PC-9 (cell line): ENCODE results near the gene GLB1L3. TPM values are rescaled to one million over a fixed set of nuclear protein-coding genes. Genes with fewer than 3 reads are reported as not detected.
A peak's percentile ranks its signal among the peaks of the same experiment; 100 is the strongest.
"Not testable (repeated sequence)": the region's sequence is repeated elsewhere in the genome, so short reads cannot be mapped to it uniquely, and the experiment has no call there.

Experiments used
- BruUV-seq: library from RNA; stranded (reverse); fragments of 400-500 nt; replicated peaks from 2 replicates; lab custom pipeline; 2021; lab: Mats Ljungman, UMichigan
- CTCF ChIA-PET: fragments of 300-600 bp; sonication (Branson Sonifier 250); formaldehyde crosslinking; loops from one replicate; lab custom pipeline; 2022; ENCODE audit warnings: antibody characterized with exemption; lab: Charles Lee
- POLR2A ChIA-PET: fragments of 300-600 bp; sonication (Branson Sonifier 250); formaldehyde crosslinking; loops from one replicate; lab custom pipeline; 2022; ENCODE audit warnings: antibody characterized with exemption; ENCODE audit not compliant: unreplicated experiment; lab: Charles Lee
- DNase-seq, 2 experiments: peaks; one replicate each; pipeline versions ENCODE4 v3.0.0 to v3.0.0-alpha.2; 2015 to 2022; ENCODE audit warnings: mixed read lengths in 1 of 2
- H2AFZ ChIP-seq: fragments of 200-600 bp; sonication (generic); 2 replicates; pipeline ENCODE4 v1.8.1; 2017; ENCODE audit warnings: antibody characterized with exemption
- H3F3A ChIP-seq: fragments of 200-600 bp; sonication (generic); 2 replicates; pipeline ENCODE4 v1.8.1; 2017; ENCODE audit warnings: antibody characterized with exemption, mild to moderate bottlenecking, low read depth; ENCODE audit not compliant: insufficient read depth
- H3K27ac ChIP-seq: fragments of 200-600 bp; sonication (generic); 2 replicates; pipeline ENCODE4 v1.6.1; 2016; ENCODE audit warnings: mixed run types
- H3K27me3 ChIP-seq: fragments of 200-600 bp; sonication (generic); 2 replicates; pipeline ENCODE4 v1.6.1; 2016; ENCODE audit warnings: low read depth, mixed run types; ENCODE audit not compliant: insufficient read depth
- H3K36me3 ChIP-seq: fragments of 200-600 bp; sonication (generic); 2 replicates; pipeline ENCODE4 v1.6.1; 2016; ENCODE audit warnings: low read depth, mixed run types
- H3K4me1 ChIP-seq: fragments of 200-600 bp; sonication (generic); replicated peaks from 2 replicates; pipeline ENCODE4 v1.6.1; 2016; ENCODE audit warnings: mixed run types; ENCODE audit not compliant: insufficient read depth
- H3K4me2 ChIP-seq: fragments of 200-600 bp; sonication (generic); 2 replicates; pipeline ENCODE4 v1.6.1; 2017; ENCODE audit warnings: mixed run types
- H3K4me3 ChIP-seq: fragments of 200-600 bp; sonication (generic); 2 replicates; pipeline ENCODE4 v1.6.1; 2016; ENCODE audit warnings: mixed run types
- H3K79me2 ChIP-seq: fragments of 200-600 bp; sonication (generic); 2 replicates; pipeline ENCODE4 v1.6.1; 2017; ENCODE audit warnings: low read depth, mixed run types
- H3K9me2 ChIP-seq: fragments of 200-600 bp; sonication (generic); 2 replicates; pipeline ENCODE4 v1.8.1; 2017; ENCODE audit warnings: mild to moderate bottlenecking; ENCODE audit not compliant: insufficient read depth
- H3K9me3 ChIP-seq: fragments of 200-600 bp; sonication (generic); 2 replicates; pipeline ENCODE4 v1.8.1; 2016; ENCODE audit warnings: low read depth; ENCODE audit not compliant: insufficient read depth
- H4K20me1 ChIP-seq: fragments of 200-600 bp; sonication (generic); 2 replicates; pipeline ENCODE4 v1.8.1; 2017; ENCODE audit not compliant: insufficient read depth
- EZH2 ChIP-seq: fragments of 200-600 bp; sonication (generic); IDR thresholded peaks from 2 replicates; pipeline ENCODE4 v1.8.0; 2017; ENCODE audit warnings: antibody characterized with exemption, low read depth
- intact Hi-C: fragments of 100-400 bp; cut with micrococcal nuclease; formaldehyde crosslinking; loops from one replicate; pipeline ENCODE4 v1.10.0; 2022; ENCODE audit not compliant: unreplicated experiment
- total RNA-seq: library from RNA; stranded (reverse); gene quantifications from 2 replicates; pipeline ENCODE4 v1.2.3, GENCODE V29; 2021
- TF ChIP-seq, protein P1 (sequence below): fragments of 200-600 bp; sonication (generic); conservative IDR thresholded peaks from 2 replicates; pipeline ENCODE4 v1.6.1; 2017; ENCODE audit warnings: mixed run types, antibody characterized with exemption, mild to moderate bottlenecking, moderate library complexity

The GLB1L3 gene
- total RNA-seq, 1 experiment from 2014 or later = not detected

DNA sequence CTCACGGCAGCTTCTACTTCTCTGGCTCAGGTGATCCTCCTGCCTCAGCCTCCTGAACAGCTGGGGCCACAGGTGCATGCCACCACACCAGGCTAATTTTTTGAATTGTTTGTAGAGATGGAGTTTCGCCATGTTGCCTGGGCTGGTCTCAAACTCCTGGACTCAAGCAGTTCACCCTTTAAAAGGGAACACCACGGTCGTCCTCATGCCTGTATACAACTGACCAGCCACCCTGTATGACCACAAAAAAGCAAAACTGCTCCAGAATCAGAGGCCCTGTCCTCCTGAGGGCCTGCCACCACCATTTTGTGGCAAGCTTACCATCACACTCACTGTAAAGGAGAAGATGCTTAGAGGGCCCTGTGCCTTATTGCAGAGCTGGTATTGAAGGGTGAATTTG lies 2.2 kb downstream of the GLB1L3 start:
- DNase-seq = no peak
- TF ChIP-seq, protein P1, sequence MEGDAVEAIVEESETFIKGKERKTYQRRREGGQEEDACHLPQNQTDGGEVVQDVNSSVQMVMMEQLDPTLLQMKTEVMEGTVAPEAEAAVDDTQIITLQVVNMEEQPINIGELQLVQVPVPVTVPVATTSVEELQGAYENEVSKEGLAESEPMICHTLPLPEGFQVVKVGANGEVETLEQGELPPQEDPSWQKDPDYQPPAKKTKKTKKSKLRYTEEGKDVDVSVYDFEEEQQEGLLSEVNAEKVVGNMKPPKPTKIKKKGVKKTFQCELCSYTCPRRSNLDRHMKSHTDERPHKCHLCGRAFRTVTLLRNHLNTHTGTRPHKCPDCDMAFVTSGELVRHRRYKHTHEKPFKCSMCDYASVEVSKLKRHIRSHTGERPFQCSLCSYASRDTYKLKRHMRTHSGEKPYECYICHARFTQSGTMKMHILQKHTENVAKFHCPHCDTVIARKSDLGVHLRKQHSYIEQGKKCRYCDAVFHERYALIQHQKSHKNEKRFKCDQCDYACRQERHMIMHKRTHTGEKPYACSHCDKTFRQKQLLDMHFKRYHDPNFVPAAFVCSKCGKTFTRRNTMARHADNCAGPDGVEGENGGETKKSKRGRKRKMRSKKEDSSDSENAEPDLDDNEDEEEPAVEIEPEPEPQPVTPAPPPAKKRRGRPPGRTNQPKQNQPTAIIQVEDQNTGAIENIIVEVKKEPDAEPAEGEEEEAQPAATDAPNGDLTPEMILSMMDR = no peak
- no peak for TF ChIP-seq EZH2
- BruUV-seq = no TSS peak
- intact Hi-C loops = no loop called here
- Histone ChIP-seq H3K36me3 (no peaks in the 10 kb centered on the region), H3K4me1 (no peaks in the 10 kb centered on the region), H3K27me3 (peaks cover 5% of the 10 kb centered on the region; the same call in 1 of the 2 replicates), H3K4me3 (no peak overlapping the region), H3K9me3 (no peaks in the 10 kb centered on the region), H2AFZ (no peak overlapping the region), H3K27ac (no peak overlapping the region), H3F3A (no peaks in the 10 kb centered on the region), H3K79me2 (no peaks in the 10 kb centered on the region), H3K9me2 (no peaks in the 10 kb centered on the region), H4K20me1 (no peaks in the 10 kb centered on the region), H3K4me2 (no peak overlapping the region)
- ChIA-PET POLR2A (no interaction called here), CTCF (no interaction called here)

DNA sequence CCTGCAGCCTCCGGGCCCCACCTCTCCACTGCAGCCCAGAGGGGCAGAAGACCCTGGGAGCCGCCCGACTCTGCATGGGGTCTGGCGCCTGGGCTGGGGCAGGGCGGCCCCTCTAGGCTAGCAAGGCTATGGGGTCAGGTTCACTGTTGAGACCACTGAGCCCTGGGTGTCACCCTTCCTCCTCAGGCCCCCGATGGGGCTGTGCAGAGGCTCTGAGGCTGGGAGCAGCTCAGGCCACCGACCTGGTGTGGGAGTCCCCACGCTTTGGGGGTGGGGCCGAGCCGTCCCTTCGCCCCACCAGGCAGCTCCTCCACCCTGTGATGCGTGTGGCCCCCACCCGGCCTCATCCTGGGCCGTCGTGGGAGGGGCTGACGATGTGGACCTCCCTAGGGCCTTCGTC lies 5.5 kb downstream of the GLB1L3 start:
- CTCF ChIA-PET = not testable (repeated sequence)

DNA sequence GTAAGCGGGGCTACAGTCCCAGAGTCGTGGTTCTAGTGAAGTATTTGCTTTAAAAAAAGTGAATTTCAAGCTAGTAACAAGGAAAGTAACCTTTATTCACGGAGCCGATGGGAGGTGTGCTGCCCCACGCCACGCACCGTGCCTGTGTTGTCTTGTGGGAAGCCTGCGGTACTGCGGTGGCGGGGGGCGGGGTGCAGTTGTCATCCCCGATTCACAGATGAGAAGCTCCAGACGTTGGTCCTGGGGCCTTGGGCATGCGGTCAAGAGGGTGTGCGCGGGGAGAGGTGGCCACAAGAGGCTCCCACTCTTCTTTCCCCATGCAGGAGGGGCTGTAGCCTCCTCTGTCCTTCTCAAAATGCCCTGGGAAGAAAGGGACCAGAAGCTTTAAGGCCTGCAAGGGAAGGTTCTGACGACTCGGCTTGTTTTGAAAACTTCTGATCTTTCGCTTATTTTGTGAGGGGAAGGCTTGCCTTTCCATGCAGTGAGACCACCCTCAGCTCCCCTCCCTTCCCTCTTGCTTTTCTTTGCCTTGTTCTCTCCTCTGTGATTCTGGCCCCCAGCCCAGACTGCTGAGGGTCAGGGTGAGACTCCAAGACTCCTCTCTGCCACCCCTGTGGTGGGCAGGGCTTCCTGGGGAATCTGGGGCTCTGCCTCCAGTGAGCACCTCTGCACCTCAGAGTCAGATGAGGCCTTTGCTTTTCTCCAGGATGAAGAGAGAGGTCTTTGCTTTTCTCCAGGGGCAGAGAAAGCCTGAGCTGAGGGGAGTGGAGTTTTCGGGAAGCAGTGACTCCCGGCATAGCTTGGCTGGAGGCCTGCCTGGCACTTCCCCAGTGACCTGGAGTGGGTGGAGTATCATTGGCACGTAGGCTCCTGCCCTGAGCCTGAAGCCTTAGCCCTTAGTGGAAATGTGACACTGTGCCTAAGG lies 6.2 kb downstream of the GLB1L3 start:
- intact Hi-C loops = no loop called here
- no peak overlapping the region for H3K4me3 ChIP-seq
- H3K36me3 ChIP-seq = no peaks in the 10 kb centered on the region
- POLR2A ChIA-PET = no interaction called here
- H4K20me1 ChIP-seq = no peaks in the 10 kb centered on the region
- peaks cover 4% of the 10 kb centered on the region; the same call in 1 of the 2 replicates for H3F3A ChIP-seq
- BruUV-seq = no TSS peak
- H3K27ac ChIP-seq = no peak overlapping the region
- TF ChIP-seq EZH2 = no peak
- TF ChIP-seq, protein P1 = no peak
- H3K9me2 ChIP-seq = no peaks in the 10 kb centered on the region
- H3K27me3 ChIP-seq = peaks cover 5% of the 10 kb centered on the region; the same call in 1 of the 2 replicates
- no peak overlapping the region for H2AFZ ChIP-seq
- no peaks in the 10 kb centered on the region for H3K9me3 ChIP-seq
- no peaks in the 10 kb centered on the region for H3K79me2 ChIP-seq
- CTCF ChIA-PET = interaction anchor here (0.7 kb wide), 1 partner anchor 21 kb away, joined by 3 read pairs; no protein-coding TSS in a partner anchor
- H3K4me1 ChIP-seq = no peaks in the 10 kb centered on the region
- peak in 1 of 2 experiments; percentile 14 for DNase-seq
- no peak overlapping the region for H3K4me2 ChIP-seq

More for the DNA sequence above, 5.5 kb downstream of the GLB1L3 start:
- intact Hi-C loops, H4K20me1 ChIP-seq, H2AFZ ChIP-seq, H3K9me2 ChIP-seq, H3K27me3 ChIP-seq, BruUV-seq, H3K4me2 ChIP-seq, H3F3A ChIP-seq, H3K9me3 ChIP-seq, H3K36me3 ChIP-seq, H3K4me3 ChIP-seq, H3K27ac ChIP-seq, H3K4me1 ChIP-seq, POLR2A ChIA-PET, DNase-seq, H3K79me2 ChIP-seq: not testable (repeated sequence)
